Rectal smooth muscle tissue (tissue), 1 donor: ENCODE measurements around the gene NINJ1.

ENCODE experiments used
- H3K27ac ChIP-seq: one replicate; pipeline ENCODE4 v1.7.0; 2013; ENCODE audit warnings: low read depth, low read length, inconsistent platforms
- H3K27me3 ChIP-seq: one replicate; pipeline ENCODE4 v1.7.0; 2013; ENCODE audit warnings: low read length; ENCODE audit not compliant: control insufficient read depth, insufficient read depth
- H3K36me3 ChIP-seq: one replicate; pipeline ENCODE4 v1.7.0; 2013; ENCODE audit warnings: low read length; ENCODE audit not compliant: control insufficient read depth, insufficient read depth
- H3K4me1 ChIP-seq: one replicate; pipeline ENCODE4 v1.7.0; 2013; ENCODE audit warnings: low read length; ENCODE audit not compliant: control insufficient read depth, insufficient read depth
- H3K4me3 ChIP-seq: one replicate; pipeline ENCODE4 v1.7.0; 2013; ENCODE audit warnings: low read length
- H3K9ac ChIP-seq: one replicate; pipeline ENCODE4 v1.7.0; 2013; ENCODE audit warnings: low read length

NINJ1 gene

GRCh38 chr9:93091056-93091452 is 43.0 kb downstream of the NINJ1 start:
- Histone ChIP-seq H3K27ac (no peak overlapping the region), H3K27me3 (no peaks in the 10 kb centered on the region)

GRCh38 chr9:93090091-93090655 is 43.9 kb downstream of the NINJ1 start:
- Histone ChIP-seq H3K36me3 (no peaks in the 10 kb centered on the region), H3K9ac (no peak overlapping the region), H3K27me3 (no peaks in the 10 kb centered on the region), H3K4me3 (no peak overlapping the region), H3K4me1 (no peaks in the 10 kb centered on the region), H3K27ac (no peak overlapping the region)

More at GRCh38 chr9:93091056-93091452, 43.0 kb downstream of the NINJ1 start:
- H3K9ac ChIP-seq: no peak overlapping the region
- H3K4me3 ChIP-seq: no peak overlapping the region
- no peaks in the 10 kb centered on the region for H3K4me1 ChIP-seq
- no peaks in the 10 kb centered on the region for H3K36me3 ChIP-seq

- Histone ChIP-seq H3K4me3 (no peak overlapping the region), H3K27ac (no peak overlapping the region), H3K36me3 (no peaks in the 10 kb centered on the region), H3K9ac (no peak overlapping the region), H3K4me1 (no peaks in the 10 kb centered on the region), H3K27me3 (no peaks in the 10 kb centered on the region)
Observed at GRCh38 chr9:93089481-93089991, 44.5 kb downstream of the NINJ1 start.

DNA sequence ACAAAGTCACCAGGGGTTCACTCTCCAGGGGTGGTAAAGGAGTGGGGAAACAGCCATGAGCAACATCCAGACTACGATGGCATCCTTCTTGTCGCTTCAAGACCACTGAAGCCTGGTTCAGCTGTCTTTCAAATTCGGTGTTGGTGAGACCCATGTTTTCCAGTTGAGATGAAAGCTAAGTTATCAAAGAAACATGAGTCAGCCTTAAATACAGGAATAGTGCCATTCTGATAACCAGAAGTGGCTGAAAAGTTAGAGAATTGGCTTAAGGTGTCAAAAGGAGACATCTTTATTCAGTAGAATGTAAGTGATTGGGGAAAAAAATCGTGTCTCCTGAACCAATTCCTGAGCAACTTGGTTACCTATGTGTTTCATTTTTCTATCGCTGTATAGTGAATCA is 45.0 kb downstream of the NINJ1 start:
- no peak overlapping the region for H3K27ac ChIP-seq
- H3K4me1 ChIP-seq: no peaks in the 10 kb centered on the region
- no peak overlapping the region for H3K9ac ChIP-seq
- H3K36me3 ChIP-seq: no peaks in the 10 kb centered on the region
- H3K27me3 ChIP-seq: no peaks in the 10 kb centered on the region
- no peak overlapping the region for H3K4me3 ChIP-seq

DNA sequence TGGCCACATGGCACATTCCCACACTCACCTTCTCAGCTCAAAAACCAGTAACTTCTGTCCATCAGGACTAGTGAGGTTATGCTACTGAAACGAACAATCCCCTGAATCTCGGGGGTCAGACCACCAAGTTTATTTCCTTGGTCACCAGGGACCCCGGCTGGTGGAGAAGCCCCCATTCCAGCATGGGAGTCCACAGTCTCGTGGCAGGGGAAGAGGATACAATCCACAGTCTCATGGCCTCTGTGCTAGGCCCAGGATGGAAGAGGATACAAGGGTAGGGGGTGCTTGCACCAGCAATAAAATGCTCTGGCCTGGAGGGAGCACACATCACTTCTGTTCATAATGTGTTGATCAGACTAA is 45.4 kb downstream of the NINJ1 start:
- Histone ChIP-seq H3K27ac (no peak overlapping the region), H3K9ac (no peak overlapping the region), H3K27me3 (no peaks in the 10 kb centered on the region), H3K4me1 (no peaks in the 10 kb centered on the region), H3K4me3 (no peak overlapping the region), H3K36me3 (no peaks in the 10 kb centered on the region)

DNA sequence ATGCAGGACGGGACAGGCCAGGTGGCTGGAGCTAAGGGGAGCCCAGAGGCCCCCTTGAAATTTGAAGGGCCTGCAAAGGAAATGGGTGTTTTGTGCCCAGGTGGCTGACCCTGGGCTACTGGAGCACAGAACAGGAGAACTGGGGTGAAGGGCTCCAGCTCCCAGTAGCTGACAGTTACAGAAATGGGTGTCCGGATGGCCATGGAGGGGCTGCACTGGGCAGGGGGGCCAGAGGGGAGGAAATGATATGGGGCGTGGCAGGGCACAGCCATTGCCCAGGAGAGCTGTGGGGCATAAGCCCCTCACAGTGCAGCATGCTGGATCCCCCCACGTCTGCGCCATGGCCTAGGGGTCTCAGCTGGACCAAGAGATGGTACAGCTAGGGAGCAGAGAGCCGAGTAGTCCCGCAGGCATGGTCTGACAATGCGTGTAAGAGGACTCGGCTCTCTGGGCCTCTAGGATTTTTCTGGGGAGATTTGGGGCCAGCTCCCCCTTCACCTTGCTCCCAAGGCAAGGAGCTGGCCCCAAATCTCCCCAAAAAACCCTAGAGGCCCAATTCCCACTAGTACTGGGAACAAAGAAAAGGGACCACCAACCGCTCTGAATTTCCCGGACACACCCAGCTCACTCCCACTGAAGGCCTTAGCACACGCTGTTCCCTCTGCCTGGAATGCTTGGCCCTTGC is 45.9 kb downstream of the NINJ1 start:
- H3K36me3 ChIP-seq: no peaks in the 10 kb centered on the region
- H3K9ac ChIP-seq: no peak overlapping the region
- H3K27me3 ChIP-seq: no peaks in the 10 kb centered on the region
- H3K4me3 ChIP-seq: no peak overlapping the region
- no peaks in the 10 kb centered on the region for H3K4me1 ChIP-seq
- no peak overlapping the region for H3K27ac ChIP-seq

DNA sequence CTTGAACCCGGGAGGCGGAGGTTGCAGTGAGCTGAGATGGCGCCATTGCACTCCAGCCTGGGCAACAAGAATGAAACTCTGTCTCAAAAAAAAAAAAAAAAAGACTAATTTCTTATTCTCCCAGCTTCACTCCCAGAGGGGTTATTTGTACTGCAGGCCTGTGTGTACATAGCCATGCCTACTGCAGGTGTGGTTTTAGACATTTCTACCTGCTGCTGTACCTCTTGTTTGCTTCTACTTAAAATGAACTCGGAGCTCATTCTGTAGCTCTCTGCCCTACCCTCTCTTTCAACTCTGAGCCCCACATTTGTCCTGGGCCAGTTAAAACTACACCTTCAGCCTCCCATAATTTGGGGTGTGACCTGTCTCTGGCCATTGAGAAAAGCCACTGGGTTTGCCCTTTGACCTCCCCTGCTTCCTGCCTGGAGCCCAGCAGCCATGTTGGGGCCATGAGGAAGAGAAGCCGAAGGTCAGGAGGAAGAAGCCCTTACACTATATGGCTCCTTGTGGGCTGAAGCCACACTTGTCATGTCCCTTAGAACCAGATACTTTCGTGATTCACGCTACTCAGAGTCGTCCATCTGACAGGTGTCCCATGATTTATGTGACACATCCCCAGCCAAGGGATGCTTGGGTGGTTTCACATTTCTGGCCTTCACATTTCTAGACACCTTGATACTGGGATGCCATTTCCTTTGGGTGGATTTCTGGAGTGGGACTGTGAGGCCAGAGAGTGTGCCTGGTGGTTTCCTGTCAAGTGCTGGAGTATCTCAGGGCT is 47.4 kb downstream of the NINJ1 start:
- Histone ChIP-seq H3K4me1 (no peaks in the 10 kb centered on the region), H3K4me3 (no peak overlapping the region), H3K9ac (no peak overlapping the region), H3K27me3 (no peaks in the 10 kb centered on the region), H3K36me3 (no peaks in the 10 kb centered on the region), H3K27ac (no peak overlapping the region)

- no peak overlapping the region for H3K4me3 ChIP-seq
- H3K36me3 ChIP-seq: no peaks in the 10 kb centered on the region
- H3K9ac ChIP-seq: no peak overlapping the region
- H3K27me3 ChIP-seq: no peaks in the 10 kb centered on the region
- H3K4me1 ChIP-seq: no peaks in the 10 kb centered on the region
- no peak overlapping the region for H3K27ac ChIP-seq
Observed at GRCh38 chr9:93085676-93086075, 48.4 kb downstream of the NINJ1 start.

DNA sequence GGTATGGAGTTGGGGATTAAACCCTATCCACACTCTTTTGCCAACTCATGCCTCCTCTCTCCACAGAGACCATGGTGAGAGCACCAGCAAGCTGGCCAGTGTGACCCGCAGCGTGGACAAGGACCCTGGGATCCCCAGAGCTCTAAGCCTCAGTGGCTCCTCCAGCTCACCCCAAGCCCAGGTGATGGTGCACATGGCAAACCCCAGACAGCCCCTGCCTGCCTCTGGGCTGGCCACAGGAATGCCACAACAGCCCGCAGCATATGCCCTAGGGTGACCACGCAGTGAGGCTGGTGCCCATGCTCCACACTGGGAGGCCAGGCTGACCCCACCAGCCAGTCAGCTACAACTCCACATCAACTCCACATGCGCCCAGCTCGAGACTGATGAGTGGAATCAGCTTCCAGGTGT is 49.6 kb downstream of the NINJ1 start:
- Histone ChIP-seq H3K4me3 (no peak overlapping the region), H3K27ac (no peak overlapping the region), H3K4me1 (no peaks in the 10 kb centered on the region), H3K9ac (no peak overlapping the region), H3K27me3 (no peaks in the 10 kb centered on the region), H3K36me3 (no peaks in the 10 kb centered on the region)

GRCh38 chr9:93083592-93084470 is 50.2 kb downstream of the NINJ1 start:
- Histone ChIP-seq H3K4me1 (no peaks in the 10 kb centered on the region), H3K27me3 (no peaks in the 10 kb centered on the region), H3K27ac (no peak overlapping the region), H3K4me3 (no peak overlapping the region), H3K36me3 (peaks cover 2% of the 10 kb centered on the region), H3K9ac (no peak overlapping the region)

DNA sequence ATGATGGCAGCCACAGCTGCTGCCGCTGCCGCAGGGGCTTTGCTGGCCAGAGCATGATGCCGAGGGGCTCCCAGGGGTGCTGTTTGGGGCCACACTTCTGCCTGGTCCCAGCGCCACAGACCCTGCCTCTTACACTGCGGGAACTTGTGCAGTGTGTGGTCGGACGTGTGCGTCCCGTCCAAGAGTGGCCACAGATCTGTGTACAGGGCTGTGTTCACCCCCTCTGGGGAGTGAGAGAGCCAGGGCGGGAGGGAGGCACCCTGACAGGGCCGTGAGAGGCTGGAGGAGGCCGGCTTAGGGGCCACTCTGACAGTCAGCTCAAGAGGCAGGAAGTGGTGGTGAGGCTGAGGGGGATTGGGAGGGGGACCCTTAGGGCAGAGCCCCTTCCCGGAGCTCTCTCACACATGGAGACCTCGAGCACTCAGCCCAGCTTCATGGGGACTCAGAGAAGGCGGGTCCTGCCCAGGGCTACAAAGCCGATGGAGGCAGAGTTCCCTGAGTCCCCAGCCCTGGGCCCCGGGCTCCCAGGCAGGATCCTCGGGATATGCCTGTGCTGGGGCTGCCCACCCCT is 51.1 kb downstream of the NINJ1 start:
- H3K9ac ChIP-seq: no peak overlapping the region
- H3K27ac ChIP-seq: no peak overlapping the region
- H3K4me1 ChIP-seq: no peaks in the 10 kb centered on the region
- no peaks in the 10 kb centered on the region for H3K27me3 ChIP-seq
- H3K4me3 ChIP-seq: no peak overlapping the region
- H3K36me3 ChIP-seq: peaks cover 2% of the 10 kb centered on the region

DNA sequence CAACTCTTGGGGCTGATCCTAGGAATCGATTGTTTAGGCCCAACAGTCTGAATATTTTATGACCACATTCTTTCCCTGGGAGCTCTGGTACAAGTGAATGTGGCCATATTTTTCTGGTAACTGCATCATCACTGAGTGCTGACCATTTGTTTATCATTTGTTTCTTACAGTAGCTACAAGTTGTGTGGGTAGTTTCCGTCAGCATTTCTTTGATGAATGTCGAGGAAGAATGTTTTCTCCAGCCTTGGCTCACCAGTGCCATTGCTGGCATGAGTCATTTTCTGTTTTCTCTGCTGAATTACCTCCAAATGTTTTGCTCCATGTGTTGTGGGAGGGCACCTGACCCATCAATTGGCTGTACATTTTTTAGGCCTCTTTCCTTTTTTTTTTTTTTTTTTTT is 52.1 kb downstream of the NINJ1 start:
- no peaks in the 10 kb centered on the region for H3K4me1 ChIP-seq
- no peak overlapping the region for H3K9ac ChIP-seq
- H3K4me3 ChIP-seq: no peak overlapping the region
- peaks cover 2% of the 10 kb centered on the region for H3K36me3 ChIP-seq
- no peaks in the 10 kb centered on the region for H3K27me3 ChIP-seq
- no peak overlapping the region for H3K27ac ChIP-seq
